OCI-M1 (cell line): ENCODE results near the gene ARTN.

Source experiments
- DNase-seq: peaks from one replicate; lab custom pipeline; 2025; lab: John Stamatoyannopoulos, UW

ARTN gene

DNA sequence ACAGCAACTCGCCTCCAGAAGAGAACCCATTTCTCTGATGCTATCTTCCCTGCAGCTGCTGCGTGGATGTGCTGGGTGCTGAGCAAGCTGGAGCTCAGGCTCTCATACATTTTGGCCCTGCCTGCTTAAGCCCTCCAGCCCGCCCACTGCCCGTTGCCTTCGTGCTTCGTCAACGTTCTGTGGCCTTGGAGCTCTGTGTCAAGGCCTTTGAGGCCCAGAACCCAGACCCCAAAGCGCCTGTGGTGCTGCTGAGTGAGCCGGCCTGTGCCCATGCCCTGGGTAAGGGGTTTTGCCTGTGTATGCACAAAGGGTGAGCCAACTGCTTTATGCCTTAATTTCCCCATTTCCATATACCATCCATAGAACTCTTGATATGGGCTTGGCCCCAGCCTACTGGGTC, 37.3 kb downstream of the ARTN start:
- no peak for DNase-seq

DNA sequence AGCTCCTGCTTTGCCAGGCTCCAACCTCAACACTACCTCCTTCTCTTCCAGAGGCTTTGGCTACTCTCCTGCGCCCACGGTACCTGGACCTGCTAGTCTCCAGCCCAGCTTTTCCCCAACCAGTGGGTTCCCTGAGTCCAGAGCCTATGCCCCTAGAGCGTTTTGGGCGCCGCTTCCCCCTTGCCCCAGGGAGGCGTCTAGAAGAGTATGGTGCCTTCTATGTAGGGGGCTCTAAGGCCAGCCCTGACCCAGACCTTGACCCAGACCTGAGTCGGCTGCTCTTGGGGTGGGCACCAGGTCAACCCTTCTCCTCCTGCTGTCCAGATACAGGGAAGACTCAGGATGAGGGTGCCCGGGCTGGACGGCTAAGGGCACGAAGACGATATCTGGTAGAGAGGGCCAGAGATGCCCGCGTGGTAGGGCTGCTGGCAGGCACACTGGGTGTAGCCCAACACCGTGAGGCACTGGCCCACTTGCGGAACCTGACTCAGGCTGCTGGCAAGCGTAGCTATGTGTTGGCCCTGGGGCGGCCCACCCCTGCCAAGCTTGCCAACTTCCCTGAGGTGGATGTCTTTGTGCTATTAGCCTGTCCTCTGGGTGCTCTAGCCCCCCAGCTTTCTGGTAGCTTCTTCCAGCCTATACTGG, 37.9 kb downstream of the ARTN start:
- DNase-seq = no peak

DNA sequence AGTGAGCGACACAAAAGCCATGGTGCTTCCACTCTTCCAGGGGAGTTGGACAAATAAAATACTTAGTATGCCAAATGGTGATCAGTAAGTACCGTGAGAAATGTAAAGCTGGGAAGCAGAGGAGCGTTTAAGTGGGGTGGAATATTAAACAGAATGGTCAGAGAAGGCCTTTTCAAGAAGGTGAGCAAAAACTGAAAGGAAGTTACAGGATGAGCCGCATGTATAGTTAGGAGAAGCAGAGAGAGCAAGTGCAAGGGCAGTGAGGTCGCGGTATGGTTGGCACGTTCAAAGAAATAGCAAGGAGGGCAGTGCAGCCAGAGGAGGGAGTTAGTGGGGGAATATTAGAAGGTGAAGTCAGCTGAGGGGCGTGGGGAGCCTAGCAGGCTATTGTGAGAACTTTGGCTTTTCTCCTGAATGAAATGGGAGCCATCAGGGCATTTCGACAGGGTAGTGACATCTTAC, 40.4 kb downstream of the ARTN start:
- DNase-seq = no peak

DNA sequence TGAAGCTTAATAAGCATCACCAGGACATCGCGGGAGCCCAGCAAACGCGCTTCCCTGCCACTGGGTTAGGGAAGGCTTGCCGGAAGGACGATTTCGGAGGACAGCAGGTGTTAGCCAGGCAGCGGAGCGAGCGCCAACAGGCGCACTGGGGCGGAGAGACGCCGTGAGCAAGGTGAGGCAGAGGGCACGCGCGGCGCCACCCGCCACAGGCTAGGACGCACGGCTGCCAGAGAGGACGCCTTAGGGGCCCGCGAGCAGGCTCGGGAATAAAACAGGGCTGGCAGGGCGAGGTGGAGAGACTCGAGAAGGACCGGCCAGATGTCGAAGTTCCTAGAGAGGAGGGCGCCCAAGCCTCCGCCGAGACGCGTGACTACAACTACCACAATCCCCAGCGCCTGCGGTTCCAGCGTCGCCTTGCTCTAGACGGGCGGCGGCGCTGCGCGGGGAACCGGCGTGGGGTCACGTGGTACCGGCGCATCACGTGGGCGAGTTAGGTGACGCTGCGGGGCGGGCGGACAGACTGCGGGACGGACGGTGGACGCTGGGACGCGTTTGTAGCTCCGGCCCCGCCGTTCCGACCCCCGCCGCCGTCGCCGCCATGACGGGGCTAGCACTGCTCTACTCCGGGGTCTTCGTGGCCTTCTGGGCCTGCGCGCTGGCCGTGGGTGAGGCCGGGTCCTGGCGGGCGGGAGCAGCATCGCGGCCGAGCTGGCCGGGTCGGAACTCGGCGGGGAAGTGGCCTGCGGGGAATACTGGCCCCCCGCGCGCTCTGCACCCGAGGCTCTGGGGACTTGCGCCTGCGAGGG, 41.0 kb downstream of the ARTN start, which contains the start of gene ATP6V0B:
TSS of gene ATP6V0B (plus strand) at position 518 of the 806 bp plus-strand sequence. CDS start at position 599, 81 bp downstream.
- DNase-seq = peak; percentile 97

DNA sequence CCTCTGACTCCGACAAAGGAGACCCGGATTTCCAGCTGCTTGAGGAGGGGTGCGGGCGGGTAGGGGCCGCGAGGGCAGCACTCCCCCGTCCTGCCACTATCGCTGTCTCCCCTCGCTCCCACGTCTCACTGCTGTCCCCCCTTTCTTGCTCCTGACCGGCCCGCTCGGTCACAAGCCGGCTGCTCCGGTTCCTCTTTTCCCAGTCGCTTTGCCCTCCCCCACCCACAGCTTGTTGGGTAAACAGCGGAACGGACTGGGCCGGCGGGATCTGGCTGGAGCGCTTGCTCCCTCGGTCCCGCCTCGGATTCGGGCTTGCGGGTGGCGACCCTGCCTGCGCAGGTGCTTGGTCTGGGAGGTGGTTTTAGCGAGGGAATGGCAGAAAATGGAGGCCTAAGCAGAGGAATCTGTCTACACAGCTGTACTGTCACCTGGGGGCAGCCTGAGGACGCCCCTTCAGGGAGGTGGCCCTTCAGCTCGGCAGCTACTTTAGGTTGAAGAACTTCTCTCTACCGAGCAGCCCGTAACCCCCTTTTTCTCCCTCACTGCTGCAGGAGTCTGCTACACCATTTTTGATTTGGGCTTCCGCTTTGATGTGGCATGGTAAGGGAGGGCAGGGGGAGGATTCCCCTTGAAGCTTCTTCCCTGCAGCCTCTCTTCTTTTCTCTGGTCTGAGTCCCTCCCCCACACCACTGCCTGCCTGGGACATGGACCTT, 41.8 kb downstream of the ARTN start:
- DNase-seq = peak; percentile 83

DNA sequence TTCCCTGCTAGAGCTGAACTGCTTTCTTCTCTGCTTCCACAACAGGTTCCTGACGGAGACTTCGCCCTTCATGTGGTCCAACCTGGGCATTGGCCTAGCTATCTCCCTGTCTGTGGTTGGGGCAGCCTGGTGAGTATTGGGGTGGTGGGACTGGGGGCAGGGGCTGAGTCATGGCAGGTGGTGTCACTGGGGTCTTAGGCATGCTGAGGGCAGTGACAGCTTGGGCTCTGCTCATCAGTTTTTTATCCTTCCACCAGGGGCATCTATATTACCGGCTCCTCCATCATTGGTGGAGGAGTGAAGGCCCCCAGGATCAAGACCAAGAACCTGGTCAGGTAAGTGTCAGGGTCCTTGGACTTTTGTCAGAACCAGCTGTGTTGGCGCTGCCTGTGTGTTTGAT, 42.4 kb downstream of the ARTN start:
- no peak for DNase-seq

DNA sequence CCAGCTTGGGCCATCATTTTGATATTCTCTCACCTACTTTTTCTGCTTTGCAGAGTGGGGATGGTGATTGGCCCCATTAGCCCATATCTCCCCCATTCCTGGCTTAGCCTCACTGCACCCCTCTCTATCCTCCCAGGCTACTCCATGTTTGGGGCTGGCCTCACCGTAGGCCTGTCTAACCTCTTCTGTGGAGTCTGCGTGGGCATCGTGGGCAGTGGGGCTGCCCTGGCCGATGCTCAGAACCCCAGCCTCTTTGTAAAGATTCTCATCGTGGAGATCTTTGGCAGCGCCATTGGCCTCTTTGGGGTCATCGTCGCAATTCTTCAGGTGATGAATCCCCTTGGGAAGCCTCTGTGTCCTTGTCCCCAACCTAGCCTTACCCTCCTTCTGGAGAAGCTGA, 43.3 kb downstream of the ARTN start:
- no peak for DNase-seq

DNA sequence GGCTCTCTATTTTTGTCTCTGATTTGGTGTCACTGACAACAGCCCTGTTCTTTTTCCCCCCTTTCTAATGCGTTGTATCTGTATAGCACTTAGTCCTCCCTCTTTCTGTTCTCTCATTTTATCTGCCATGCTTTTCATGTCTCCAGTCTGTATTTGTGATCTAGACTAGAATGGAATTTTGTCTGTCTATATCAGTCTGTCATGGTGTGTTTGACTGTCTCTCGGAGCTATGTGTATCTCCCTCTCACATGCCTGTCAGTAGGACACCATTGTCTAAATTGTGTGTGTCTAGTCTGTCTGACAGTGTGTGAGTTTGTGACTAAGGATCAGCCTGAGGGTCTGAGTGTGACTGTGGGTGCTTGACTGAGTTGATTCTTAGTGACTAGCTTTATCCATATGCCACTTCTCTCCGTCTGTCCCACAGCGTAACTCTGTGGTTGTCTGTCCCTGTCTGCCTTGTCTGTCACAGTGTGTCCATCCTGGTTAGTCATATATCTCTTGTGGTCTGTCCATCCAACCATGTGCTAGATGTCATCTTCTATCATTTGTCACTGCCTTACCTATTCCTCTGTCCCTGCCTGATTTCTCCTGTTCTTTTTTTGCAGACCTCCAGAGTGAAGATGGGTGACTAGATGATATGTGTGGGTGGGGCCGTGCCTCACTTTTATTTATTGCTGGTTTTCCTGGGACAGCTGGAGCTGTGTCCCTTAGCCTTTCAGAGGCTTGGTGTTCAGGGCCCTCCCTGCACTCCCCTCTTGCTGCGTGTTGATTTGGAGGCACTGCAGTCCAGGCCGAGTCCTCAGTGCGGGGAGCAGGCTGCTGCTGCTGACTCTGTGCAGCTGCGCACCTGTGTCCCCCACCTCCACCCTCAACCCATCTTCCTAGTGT, 44.0 kb downstream of the ARTN start:
- no peak for DNase-seq

DNA sequence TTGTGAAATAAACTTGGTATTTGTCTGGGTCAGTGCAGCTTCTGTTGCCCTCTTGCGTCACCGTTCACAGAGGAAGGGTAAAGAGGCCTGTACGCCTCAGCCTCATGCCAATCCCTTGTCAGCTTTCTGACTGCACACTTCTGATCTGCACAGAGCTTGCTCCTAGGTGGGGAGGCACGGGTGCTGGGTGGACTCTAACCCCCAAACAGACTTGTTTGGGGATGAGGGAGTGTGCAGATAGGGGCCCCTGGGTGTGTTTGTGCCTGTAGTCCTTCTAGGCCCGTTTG, 44.6 kb downstream of the ARTN start:
- DNase-seq = no peak

DNA sequence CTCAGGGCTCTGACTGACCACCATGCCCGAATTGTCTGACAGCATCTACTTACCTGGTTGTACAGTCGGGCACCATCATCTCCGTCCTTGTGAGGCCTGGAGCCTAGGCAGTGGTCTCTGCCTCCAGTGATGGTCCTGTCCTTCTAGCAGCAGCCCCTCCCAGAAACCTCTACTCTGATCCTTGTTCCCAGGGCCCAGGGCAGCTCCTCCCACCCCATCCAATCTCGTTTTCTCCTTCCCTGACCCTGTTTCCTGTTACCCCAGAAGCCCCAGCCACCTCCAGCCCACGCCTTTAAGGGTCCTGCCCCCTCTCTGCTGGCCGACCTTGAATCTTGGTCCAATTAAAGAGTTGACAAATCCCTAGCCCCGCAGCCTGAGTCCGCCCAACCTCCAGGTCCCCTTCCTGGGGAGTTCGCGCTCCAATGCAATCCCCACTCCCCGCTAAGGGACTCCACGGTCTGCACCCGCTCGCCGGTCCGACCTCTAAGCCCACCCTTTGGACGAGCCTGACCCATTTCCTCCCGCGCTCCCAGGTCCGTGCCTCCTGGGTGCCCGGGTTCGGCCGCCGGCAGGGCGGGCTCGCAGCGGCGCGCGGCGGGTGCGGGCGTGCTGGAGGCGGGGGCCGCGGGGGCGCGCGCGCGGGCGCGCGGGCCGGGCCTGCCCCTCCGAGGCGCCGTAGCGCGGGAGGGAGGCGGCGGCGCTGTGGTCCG, 45.1 kb downstream of the ARTN start, which contains the start of gene B4GALT2:
TSS of gene B4GALT2 (plus strand) at position 660 of the 710 bp plus-strand sequence. CDS start 1,951 bp downstream, outside the sequence.
- DNase-seq = peak; percentile 51

DNA sequence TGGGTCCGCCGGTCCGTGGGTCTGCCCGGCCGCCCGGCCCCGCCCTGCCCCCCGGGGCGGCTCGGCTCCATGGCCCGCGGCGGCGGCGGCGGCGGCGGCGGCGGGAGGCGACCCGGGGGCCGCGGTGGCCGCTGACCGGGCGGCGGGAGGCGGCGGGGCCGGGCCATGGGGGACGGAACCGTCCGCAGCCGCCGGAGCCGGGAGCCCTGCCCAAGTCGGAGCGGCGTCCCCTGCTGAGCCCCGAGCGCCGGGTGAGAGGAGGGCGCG, 45.6 kb downstream of the ARTN start:
- DNase-seq = no peak

DNA sequence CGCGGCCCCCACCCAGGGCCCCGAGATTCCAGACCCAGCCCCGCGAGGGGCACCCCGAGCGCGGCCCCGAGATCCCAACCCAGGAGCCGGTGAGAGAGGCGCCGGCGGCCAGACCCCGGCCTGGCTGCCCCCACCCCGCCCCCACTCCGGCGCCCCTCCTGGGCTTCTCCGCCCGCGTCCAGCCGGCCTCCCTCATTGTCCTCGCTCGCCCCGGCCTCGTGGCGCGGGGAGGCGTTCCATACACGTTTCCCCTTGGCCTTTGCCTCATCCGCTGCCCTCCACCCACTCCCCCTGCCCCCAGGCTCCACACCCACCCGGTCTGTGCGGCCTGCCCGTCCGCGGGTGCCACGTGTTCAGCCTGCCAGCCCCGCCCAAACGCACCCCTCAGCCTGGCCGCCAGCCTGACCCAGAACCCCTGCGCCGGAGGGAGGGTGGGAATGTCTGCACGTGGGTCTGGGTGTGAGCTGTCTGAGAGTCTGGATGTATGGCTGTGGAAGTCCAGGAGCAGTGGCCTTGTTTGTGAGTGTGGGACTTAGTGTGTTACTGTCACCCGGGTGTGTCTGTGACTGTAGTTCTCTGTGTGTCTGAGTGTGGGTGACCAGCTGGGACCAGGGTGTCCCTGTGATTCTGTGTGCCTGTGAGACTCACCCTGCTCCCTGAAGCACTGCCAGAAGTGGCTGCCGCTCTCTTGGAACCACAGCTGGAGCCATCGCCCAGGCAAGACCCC, 46.1 kb downstream of the ARTN start:
- peak; percentile 38 for DNase-seq

DNA sequence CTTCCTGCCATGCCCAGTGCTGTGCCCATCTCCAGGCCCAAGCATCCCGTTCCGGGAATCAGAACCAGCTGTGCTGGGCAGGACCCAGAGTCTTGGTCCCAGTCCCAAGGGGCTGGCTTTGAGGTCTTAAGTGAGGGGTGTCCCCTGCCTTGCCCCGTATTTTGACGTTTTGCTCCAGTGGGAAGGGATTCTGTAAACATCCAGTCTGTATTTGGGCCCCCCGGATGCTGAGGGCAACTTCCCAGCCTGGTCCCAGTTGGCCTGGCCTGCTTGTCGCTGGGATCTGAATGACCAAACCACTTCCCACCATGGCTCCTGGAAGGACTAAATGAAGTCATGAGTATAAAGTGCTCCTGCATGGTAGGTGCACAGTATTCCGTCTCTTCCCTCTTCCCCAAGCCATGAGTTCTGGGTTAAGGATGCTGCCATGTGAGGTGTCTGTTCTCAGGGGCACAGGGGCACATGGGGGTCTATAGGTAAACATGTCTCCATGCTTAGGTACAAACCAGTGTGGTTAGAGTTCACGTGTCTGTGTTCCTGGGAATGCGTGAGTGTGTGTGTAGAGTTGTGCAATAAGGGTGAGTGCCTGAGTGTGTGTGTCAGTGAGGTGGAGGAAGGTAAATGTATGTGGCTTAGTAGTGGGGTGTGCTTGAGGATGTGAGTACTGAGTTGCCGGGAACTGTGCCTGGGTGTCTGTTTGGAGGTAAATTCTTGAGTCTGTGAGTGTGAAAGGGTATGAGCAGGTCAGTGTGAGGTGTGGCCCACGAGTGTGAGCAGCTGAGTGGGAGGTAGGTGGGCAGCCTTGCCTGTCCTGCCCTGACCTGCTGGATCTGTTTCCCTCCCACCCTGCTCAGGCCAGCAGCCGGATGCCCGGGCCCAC, 46.9 kb downstream of the ARTN start:
- no peak for DNase-seq

DNA sequence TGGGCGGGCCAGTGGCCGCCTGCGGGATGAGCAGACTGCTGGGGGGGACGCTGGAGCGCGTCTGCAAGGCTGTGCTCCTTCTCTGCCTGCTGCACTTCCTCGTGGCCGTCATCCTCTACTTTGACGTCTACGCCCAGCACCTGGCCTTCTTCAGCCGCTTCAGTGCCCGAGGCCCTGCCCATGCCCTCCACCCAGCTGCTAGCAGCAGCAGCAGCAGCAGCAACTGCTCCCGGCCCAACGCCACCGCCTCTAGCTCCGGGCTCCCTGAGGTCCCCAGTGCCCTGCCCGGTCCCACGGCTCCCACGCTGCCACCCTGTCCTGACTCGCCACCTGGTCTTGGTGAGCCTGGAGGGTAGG, 47.5 kb downstream of the ARTN start:
- DNase-seq = no peak

DNA sequence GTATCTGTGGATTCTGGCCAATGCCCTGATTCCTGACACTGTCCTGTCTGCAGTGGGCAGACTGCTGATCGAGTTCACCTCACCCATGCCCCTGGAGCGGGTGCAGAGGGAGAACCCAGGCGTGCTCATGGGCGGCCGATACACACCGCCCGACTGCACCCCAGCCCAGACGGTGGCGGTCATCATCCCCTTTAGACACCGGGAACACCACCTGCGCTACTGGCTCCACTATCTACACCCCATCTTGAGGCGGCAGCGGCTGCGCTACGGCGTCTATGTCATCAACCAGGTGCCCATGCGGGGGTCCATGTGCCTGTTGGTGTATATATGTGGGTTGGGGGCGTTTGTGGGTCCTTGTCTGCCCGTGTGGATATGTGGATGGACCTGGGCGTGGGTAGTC, 48.0 kb downstream of the ARTN start:
- no peak for DNase-seq

DNA sequence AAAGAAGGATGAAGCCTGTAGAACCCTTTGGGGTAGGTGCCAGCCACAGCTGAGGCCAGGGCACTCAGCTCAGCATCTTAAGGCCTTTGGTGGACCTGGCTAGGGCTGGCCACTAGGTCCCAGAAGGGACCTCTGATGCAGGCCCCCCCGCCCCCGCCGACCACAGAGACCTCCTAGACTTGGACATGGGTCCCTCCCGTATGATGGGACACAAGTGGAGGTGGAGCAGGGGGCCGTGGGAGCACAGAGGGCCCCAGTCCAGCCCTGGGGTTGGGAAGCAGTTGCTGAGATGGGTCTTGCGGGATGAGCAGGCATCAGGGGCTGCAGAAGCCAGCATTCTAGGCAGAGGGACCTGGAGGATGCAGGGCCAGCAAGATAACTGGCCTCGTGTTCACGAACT, 48.6 kb downstream of the ARTN start:
- DNase-seq = no peak

DNA sequence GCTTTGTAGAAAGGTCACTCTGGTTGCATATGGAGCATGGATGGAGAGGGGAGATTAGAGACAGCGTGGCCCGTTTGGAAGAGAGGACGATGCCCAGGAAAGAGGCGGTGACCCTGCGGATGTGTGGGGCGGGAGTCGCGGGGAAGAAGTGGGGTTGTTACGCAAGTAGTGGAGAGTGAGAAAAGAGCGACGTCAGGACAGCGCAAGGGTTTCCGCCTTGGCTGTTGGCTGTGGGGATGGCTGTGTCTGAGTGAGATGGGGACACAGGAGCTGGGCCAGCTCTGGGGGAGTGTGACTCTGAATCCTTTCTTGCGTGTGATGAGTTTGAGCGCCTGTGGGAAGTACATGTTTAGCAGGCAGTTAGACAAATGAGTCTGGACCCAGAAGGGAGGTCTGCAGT, 49.2 kb downstream of the ARTN start:
- no peak for DNase-seq

DNA sequence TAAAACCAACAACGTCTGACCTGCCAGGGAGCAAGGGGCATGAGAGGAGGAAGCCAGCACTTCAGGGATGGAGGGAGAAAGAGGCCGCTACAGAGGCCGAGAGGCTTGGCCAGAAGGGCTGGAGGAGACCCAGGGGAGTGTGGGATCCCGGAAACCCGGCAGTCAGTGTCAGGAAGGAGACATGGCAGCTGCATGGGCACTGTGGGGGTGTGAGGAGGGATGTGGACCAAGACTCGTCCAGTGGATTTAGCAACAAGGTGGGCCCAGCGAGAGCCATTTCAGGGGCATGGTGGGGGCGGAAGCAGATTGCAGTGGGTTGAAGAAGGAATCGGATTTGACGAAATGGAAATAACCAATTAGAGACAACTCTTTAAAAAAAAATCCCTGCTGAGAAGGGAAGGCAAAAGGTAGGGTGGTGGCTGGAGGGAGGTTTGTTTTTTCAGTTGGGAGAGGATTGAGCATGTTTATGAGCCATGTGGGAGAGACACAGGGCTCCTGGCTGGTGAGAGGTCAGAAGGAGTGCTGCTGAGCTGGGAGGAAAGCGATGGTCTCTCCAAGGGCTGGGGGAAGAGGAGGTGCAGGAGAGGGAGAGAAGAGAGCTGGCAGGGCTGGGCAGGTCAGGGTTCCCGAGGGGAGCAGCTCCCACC, 49.8 kb downstream of the ARTN start:
- DNase-seq = no peak

DNA sequence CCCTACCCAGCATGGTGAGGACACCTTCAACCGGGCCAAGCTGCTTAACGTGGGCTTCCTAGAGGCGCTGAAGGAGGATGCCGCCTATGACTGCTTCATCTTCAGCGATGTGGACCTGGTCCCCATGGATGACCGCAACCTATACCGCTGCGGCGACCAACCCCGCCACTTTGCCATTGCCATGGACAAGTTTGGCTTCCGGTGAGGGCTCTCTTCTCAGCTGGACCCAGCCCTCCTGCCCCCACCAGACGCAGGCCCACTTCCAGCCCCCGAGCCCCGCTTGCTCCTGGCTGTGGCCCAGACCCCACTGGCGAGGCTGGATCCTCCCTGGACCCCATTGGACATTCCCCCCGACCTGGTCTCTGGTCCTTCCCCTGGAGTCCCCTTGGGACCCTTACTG, 51.3 kb downstream of the ARTN start:
- no peak for DNase-seq
